Activated B cell treated with CpG ODN at 0.5 μM for 24 hours (primary cell): Measurements from ENCODE around the gene SAMD8. TPM values are rescaled to one million over a fixed set of nuclear protein-coding genes. Genes with fewer than 3 reads are reported as not detected.
"Not testable (repeated sequence)": the region's sequence is repeated elsewhere in the genome, so short reads cannot be mapped to it uniquely, and the experiment has no call there.

ENCODE experiments used
- ATAC-seq: fragments of 200-7000 bp; cut with Tn5 transposase; one replicate; pipeline ENCODE4 v1.10.0; 2021; ENCODE audit warnings: low read depth, mild to moderate bottlenecking, moderate library complexity
- CTCF ChIA-PET: fragments of 350-600 bp; sonication (Branson Sonifier 250); formaldehyde crosslinking; loops from one replicate; lab custom pipeline; 2021; ENCODE audit warnings: antibody characterized with exemption; lab: Charles Lee
- POLR2A ChIA-PET: fragments of 350-600 bp; sonication (Branson Sonifier 250); formaldehyde crosslinking; loops from one replicate; lab custom pipeline; 2021; ENCODE audit warnings: antibody characterized with exemption; lab: Charles Lee
- DNase-seq: peaks from one replicate; pipeline ENCODE4 v3.0.0; 2022
- H3K27ac Mint-ChIP-seq: one replicate; pipeline ENCODE4 v1.8.0; 2020; ENCODE audit warnings: mixed read lengths
- H3K27me3 Mint-ChIP-seq: one replicate; pipeline ENCODE4 v1.8.0; 2021; ENCODE audit warnings: mixed read lengths
- H3K36me3 Mint-ChIP-seq: one replicate; pipeline ENCODE4 v1.8.0; 2021; ENCODE audit warnings: low read depth, mixed read lengths
- H3K4me1 Mint-ChIP-seq: one replicate; pipeline ENCODE4 v1.8.0; 2021; ENCODE audit warnings: mixed read lengths
- H3K4me3 Mint-ChIP-seq: one replicate; pipeline ENCODE4 v1.8.0; 2020; ENCODE audit warnings: mild to moderate bottlenecking, mixed read lengths
- H3K9me3 Mint-ChIP-seq: one replicate; pipeline ENCODE4 v1.8.0; 2020; ENCODE audit warnings: mixed read lengths
- intact Hi-C: fragments of 100-400 bp; cut with micrococcal nuclease; formaldehyde crosslinking; loops from one replicate; pipeline ENCODE4 v1.15.1; 2024
- total RNA-seq: library from RNA; stranded (reverse); gene quantifications from 2 replicates; pipeline ENCODE4 v1.2.3, GENCODE V29; 2022
- TF ChIP-seq, protein P1 (sequence below): fragments of 200-600 bp; IDR thresholded peaks from one replicate; pipeline ENCODE4 v1.8.0; 2022; ENCODE audit warnings: antibody characterized with exemption, mild to moderate bottlenecking

The SAMD8 gene
- total RNA-seq, 1 donor from 2014 or later, result 29.1 TPM

DNA sequence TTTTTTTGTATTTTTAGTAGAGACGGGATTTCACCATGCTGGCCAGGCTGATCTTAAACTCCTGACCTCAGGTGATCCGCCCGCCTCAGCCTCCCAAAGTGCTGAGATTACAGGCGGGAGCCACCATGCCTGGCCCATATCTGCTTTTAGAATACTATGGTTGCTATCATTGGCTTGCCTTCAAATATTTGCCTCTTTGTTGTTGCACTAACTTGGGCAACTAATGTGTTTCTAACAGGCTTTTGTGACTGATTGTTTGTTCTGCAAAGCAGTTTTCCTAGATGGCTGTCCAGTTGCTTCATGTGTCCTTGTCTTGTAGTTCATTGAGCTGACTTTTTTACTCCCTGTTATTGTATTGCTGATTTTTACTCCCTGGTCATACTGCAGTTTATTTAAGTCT, 108.8 kb downstream of the SAMD8 start:
- Mint-ChIP-seq H3K4me3 (no peak overlapping the region), H3K27me3 (no peaks in the 10 kb centered on the region), H3K27ac (no peak overlapping the region), H3K4me1 (peaks cover 16% of the 10 kb centered on the region), H3K36me3 (peaks cover 85% of the 10 kb centered on the region), H3K9me3 (no peaks in the 10 kb centered on the region)
- DNase-seq (no peak), ATAC-seq (no peak)
- ChIA-PET CTCF (interaction anchor here (1.0 kb wide), 1 partner anchor 9 kb away, joined by 3 read pairs; no protein-coding TSS in a partner anchor), POLR2A (no interaction called here)
- TF ChIP-seq, protein P1, sequence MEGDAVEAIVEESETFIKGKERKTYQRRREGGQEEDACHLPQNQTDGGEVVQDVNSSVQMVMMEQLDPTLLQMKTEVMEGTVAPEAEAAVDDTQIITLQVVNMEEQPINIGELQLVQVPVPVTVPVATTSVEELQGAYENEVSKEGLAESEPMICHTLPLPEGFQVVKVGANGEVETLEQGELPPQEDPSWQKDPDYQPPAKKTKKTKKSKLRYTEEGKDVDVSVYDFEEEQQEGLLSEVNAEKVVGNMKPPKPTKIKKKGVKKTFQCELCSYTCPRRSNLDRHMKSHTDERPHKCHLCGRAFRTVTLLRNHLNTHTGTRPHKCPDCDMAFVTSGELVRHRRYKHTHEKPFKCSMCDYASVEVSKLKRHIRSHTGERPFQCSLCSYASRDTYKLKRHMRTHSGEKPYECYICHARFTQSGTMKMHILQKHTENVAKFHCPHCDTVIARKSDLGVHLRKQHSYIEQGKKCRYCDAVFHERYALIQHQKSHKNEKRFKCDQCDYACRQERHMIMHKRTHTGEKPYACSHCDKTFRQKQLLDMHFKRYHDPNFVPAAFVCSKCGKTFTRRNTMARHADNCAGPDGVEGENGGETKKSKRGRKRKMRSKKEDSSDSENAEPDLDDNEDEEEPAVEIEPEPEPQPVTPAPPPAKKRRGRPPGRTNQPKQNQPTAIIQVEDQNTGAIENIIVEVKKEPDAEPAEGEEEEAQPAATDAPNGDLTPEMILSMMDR, result no peak
- intact Hi-C loops, result no loop called here

DNA sequence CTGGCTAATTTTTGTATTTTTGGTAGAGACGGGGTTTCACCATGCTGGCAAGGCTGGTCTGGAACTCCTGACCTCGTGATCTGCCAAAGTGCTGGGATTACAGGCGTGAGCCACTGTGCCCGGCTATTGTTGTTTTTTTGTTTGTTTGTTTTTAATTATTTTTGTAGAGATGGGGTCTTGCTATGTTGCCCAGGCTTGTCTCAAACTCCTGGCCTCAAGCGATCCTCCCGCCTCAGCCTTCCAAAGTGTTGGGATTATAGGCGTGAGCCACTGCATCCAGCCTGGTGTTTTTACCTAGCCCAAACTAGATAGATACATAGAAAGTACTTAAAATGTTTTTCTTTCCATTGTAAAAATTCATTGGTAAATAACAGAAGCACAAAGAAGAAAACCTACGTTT, 110.0 kb downstream of the SAMD8 start:
- CTCF ChIA-PET, result interaction anchor here (1.3 kb wide), 1 partner anchor 14 kb away, joined by 3 read pairs; the partner anchor contains the start of gene COMTD1
- peaks cover 86% of the 10 kb centered on the region for H3K36me3 Mint-ChIP-seq
- H3K9me3 Mint-ChIP-seq, ATAC-seq, H3K27ac Mint-ChIP-seq, H3K4me3 Mint-ChIP-seq, H3K27me3 Mint-ChIP-seq, DNase-seq, POLR2A ChIA-PET, intact Hi-C loops: not testable (repeated sequence)
- peaks cover 20% of the 10 kb centered on the region for H3K4me1 Mint-ChIP-seq

DNA sequence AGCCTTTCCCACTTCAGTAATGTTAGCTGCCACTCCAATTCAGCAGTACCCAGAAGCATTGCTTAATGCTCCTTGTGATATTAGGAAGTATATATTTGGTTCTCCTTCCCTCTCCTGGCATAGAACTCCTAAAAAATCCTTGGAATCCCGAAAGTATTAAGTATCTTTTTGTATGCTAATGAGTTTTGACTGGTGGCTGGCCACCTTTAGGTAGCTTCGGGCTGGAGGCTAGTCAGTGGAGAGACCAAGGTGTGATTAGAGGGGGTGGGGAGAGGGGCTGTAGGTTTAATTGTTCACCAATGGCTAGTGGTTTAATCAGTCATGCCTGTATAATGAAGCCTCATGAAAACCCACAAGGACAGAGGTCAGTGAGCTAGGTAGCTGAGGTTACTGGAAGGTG, 112.1 kb downstream of the SAMD8 start:
- Mint-ChIP-seq H3K4me3 (no peak overlapping the region), H3K27ac (no peak overlapping the region), H3K4me1 (peaks cover 24% of the 10 kb centered on the region), H3K36me3 (peaks cover 82% of the 10 kb centered on the region), H3K9me3 (no peaks in the 10 kb centered on the region), H3K27me3 (no peaks in the 10 kb centered on the region)
- intact Hi-C loops, result no loop called here
- no peak for ATAC-seq
- TF ChIP-seq, protein P1, result no peak
- ChIA-PET POLR2A (interaction anchor here (0.6 to 2.2 kb wide), 3 partner anchors 13 to 1120 kb away, joined by 4 to 10 read pairs (median 6); partner anchors contain the start of gene VDAC2), CTCF (no interaction called here)
- DNase-seq, result no peak

DNA sequence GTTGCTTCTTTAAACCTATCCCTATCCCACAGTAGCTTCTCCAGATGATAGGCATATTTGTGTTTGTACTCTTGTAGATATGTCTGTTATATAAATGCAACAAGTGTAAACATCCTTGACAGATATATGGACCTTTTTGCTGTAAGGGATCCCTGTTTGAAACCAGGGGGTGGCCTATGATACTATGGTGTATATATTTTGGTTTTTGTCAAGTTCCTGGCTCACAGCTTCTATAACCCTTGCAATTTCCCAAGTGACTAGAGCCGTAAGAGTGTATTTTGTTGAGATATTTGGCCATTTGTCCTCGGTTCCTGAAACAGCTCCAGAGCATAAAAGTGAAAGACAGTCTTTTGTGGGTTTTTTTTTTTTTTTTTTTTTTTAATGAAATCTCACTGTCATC, 114.6 kb downstream of the SAMD8 start:
- Mint-ChIP-seq H3K36me3 (peaks cover 81% of the 10 kb centered on the region), H3K4me3 (no peak overlapping the region), H3K9me3 (no peaks in the 10 kb centered on the region), H3K27ac (no peak overlapping the region), H3K4me1 (peaks cover 35% of the 10 kb centered on the region), H3K27me3 (no peaks in the 10 kb centered on the region)
- DNase-seq (no peak), ATAC-seq (no peak)
- TF ChIP-seq, protein P1, result no peak
- intact Hi-C loops, result no loop called here
- ChIA-PET POLR2A (interaction anchor here (0.7 to 1.7 kb wide), 2 partner anchors 16 to 26 kb away, joined by 4 to 7 read pairs; partner anchors contain the start of gene VDAC2), CTCF (no interaction called here)

DNA sequence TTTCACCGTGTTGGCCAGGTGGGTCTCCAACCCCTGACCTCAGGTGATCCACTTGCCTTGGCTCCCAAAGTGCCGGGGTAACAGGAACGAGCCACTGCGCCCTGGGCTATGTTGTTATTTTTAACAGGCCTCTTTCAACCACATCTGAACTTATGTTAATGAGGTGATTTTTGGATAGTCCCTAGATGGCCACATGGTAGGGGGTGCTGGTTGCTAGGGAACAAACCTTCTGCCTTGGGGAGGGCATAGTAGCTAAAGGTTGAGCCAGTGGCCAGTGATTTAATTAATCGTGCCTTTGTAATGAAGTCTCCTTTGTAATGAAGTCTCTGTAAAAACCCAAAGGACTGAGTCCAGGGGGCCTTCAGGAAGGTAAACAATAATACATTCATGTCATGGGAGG, 115.2 kb downstream of the SAMD8 start:
- Mint-ChIP-seq H3K4me3 (no peak overlapping the region), H3K36me3 (peaks cover 81% of the 10 kb centered on the region), H3K9me3 (no peaks in the 10 kb centered on the region), H3K4me1 (peaks cover 36% of the 10 kb centered on the region), H3K27ac (peak overlapping the region; percentile 63), H3K27me3 (no peaks in the 10 kb centered on the region)
- no peak for DNase-seq
- TF ChIP-seq, protein P1, result no peak
- ChIA-PET CTCF (no interaction called here), POLR2A (interaction anchor here (0.6 kb wide), 1 partner anchor 402 kb away, joined by 5 read pairs; no protein-coding TSS in a partner anchor)
- ATAC-seq, result no peak
- intact Hi-C loops, result no loop called here
